Measurements from ENCODE around the gene SAMHD1.

DNA sequence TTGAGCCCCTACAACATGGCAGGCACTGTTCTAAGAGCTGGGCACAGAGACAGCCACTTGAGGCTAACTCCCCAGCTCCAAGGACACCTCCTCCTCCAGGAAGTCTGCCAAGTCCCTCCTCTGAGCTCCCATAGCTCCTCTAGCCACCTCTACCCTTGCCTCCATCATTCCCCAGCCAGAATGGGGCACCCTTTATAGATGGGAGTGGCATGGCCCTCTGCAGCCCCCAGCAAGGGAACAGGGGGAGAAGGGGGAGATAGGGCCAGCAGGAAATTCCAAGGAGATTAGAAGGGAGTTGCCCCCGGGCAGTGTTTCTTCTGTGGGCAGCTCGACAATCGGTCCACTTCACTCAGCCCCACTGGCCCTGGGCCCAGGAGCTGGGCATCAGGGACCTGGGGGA lies 95.3 kb downstream of the SAMHD1 start:
- TF ChIP-seq, protein P1, sequence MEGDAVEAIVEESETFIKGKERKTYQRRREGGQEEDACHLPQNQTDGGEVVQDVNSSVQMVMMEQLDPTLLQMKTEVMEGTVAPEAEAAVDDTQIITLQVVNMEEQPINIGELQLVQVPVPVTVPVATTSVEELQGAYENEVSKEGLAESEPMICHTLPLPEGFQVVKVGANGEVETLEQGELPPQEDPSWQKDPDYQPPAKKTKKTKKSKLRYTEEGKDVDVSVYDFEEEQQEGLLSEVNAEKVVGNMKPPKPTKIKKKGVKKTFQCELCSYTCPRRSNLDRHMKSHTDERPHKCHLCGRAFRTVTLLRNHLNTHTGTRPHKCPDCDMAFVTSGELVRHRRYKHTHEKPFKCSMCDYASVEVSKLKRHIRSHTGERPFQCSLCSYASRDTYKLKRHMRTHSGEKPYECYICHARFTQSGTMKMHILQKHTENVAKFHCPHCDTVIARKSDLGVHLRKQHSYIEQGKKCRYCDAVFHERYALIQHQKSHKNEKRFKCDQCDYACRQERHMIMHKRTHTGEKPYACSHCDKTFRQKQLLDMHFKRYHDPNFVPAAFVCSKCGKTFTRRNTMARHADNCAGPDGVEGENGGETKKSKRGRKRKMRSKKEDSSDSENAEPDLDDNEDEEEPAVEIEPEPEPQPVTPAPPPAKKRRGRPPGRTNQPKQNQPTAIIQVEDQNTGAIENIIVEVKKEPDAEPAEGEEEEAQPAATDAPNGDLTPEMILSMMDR (IDR thresholded peaks at IDR 0.05; ENCODE audit: low read depth, low read length, missing input control), result no peak
- TF ChIP-seq YY1 (IDR thresholded peaks at IDR 0.05), result no peak
